Measurements from ENCODE around the gene PCNX1. TPM values are rescaled to one million over a fixed set of nuclear protein-coding genes. Genes with fewer than 3 reads are reported as not detected.

Gene PCNX1
- total RNA-seq, 1 donor from 2014 or later: 46.5 TPM

GRCh38 chr14:70981000-70981952 lies 74.0 kb downstream of the PCNX1 start:
- H3K27ac ChIP-seq: no peak overlapping the region
- TF ChIP-seq CTCF (IDR thresholded peaks at IDR 0.05): no peak

GRCh38 chr14:70982200-70982599 lies 74.9 kb downstream of the PCNX1 start:
- H3K36me3 ChIP-seq: peaks cover 24% of the 10 kb centered on the region
- H3K27ac ChIP-seq: no peak overlapping the region
- no peaks in the 10 kb centered on the region for H3K27me3 ChIP-seq
- no peak for TF ChIP-seq CTCF (IDR thresholded peaks at IDR 0.05)
- H3K4me3 ChIP-seq: no peak overlapping the region
- DNase-seq: no peak
- no peak for ATAC-seq
- no peaks in the 10 kb centered on the region for H3K9me3 ChIP-seq
- H3K4me1 ChIP-seq: peaks cover 9% of the 10 kb centered on the region
- intact Hi-C loops (cut with DNase I): no loop called here

More at GRCh38 chr14:70981000-70981952, 74.0 kb downstream of the PCNX1 start:
- Histone ChIP-seq H3K36me3 (peaks cover 33% of the 10 kb centered on the region), H3K4me1 (peaks cover 9% of the 10 kb centered on the region), H3K4me3 (no peak overlapping the region), H3K27me3 (no peaks in the 10 kb centered on the region), H3K9me3 (no peaks in the 10 kb centered on the region)
- DNase-seq: no peak
- intact Hi-C loops (cut with DNase I): no loop called here
- no peak for ATAC-seq

GRCh38 chr14:70987041-70987440 lies 79.8 kb downstream of the PCNX1 start:
- DNase-seq (no peak), ATAC-seq (no peak)
- H3K9me3 ChIP-seq: no peaks in the 10 kb centered on the region
- intact Hi-C loops (cut with DNase I): no loop called here
- no peak overlapping the region for H3K4me3 ChIP-seq
- no peaks in the 10 kb centered on the region for H3K27me3 ChIP-seq
- peaks cover 9% of the 10 kb centered on the region for H3K36me3 ChIP-seq
- peaks cover 3% of the 10 kb centered on the region for H3K4me1 ChIP-seq
- no peak for TF ChIP-seq CTCF (IDR thresholded peaks at IDR 0.05)
- no peak overlapping the region for H3K27ac ChIP-seq

GRCh38 chr14:70988452-70988851 lies 81.2 kb downstream of the PCNX1 start:
- DNase-seq: no peak

GRCh38 chr14:70993931-70994330 lies 86.7 kb downstream of the PCNX1 start:
- Histone ChIP-seq H3K4me3 (no peak overlapping the region), H3K27me3 (no peaks in the 10 kb centered on the region), H3K36me3 (peaks cover 30% of the 10 kb centered on the region), H3K9me3 (no peaks in the 10 kb centered on the region), H3K27ac (no peak overlapping the region), H3K4me1 (no peaks in the 10 kb centered on the region)
- ATAC-seq (no peak), DNase-seq (no peak)
- TF ChIP-seq CTCF (IDR thresholded peaks at IDR 0.05): no peak
- intact Hi-C loops (cut with DNase I): no loop called here

More at GRCh38 chr14:70988452-70988851, 81.2 kb downstream of the PCNX1 start:
- intact Hi-C loops (cut with DNase I): no loop called here
- Histone ChIP-seq H3K27ac (no peak overlapping the region), H3K4me3 (peak overlapping the region; percentile 1), H3K27me3 (no peaks in the 10 kb centered on the region), H3K9me3 (no peaks in the 10 kb centered on the region), H3K4me1 (no peaks in the 10 kb centered on the region), H3K36me3 (peaks cover 9% of the 10 kb centered on the region)
- TF ChIP-seq CTCF (IDR thresholded peaks at IDR 0.05): no peak
- ATAC-seq: peak; percentile 27
